GM12878 (cell line): ENCODE data around the gene KRT24. TPM values are rescaled to one million over a fixed set of nuclear protein-coding genes. Genes with fewer than 3 reads are reported as not detected.

Experiments used
- ATAC-seq: fragments of 200-7000 bp; cut with Tn5 transposase; 3 replicates; pipeline ENCODE4 v1.9.1; 2020; ENCODE audit warnings: mild to moderate bottlenecking, moderate library complexity
- BruUV-seq: library from RNA; stranded (reverse); fragments of 400-500 nt; replicated peaks from 2 replicates; lab custom pipeline; 2021; lab: Mats Ljungman, UMichigan
- CTCF ChIA-PET: fragments of 300-600 bp; sonication (Branson Sonifier 250); formaldehyde crosslinking; extraction: SDS; loops from one replicate; lab custom pipeline; 2021; ENCODE audit warnings: inconsistent platforms; lab: Yijun Ruan, JAX
- POLR2A ChIA-PET: fragments of 350-600 bp; formaldehyde crosslinking; extraction: SDS; loops from one replicate; lab custom pipeline; 2021; ENCODE audit warnings: inconsistent platforms; lab: Charles Lee
- RAD21 ChIA-PET: fragments of 300-600 bp; sonication (Branson Sonifier 250); formaldehyde crosslinking; loops from one replicate; lab custom pipeline; 2023; ENCODE audit warnings: antibody characterized with exemption; ENCODE audit not compliant: unreplicated experiment; lab: Charles Lee
- SMC1A ChIA-PET: fragments of 300-600 bp; sonication (Branson Sonifier 250); formaldehyde crosslinking; loops from one replicate; lab custom pipeline; 2023; ENCODE audit not compliant: unreplicated experiment, uncharacterized antibody; lab: Charles Lee
- DNase-seq: peaks from one replicate; pipeline ENCODE4 v3.0.0-alpha.2; 2011; ENCODE audit warnings: low read depth, low spot score
- FAIRE-seq: peaks from 3 replicates; lab custom pipeline; 2011; peaks lifted over from hg19 to GRCh38; lab: Jason Lieb, UNC
- H2AFZ ChIP-seq: 2 replicates; pipeline ENCODE4 v1.6.0; 2011; ENCODE audit warnings: low read depth, low read length, control low read depth; ENCODE audit not compliant: control insufficient read depth
- H3K27ac ChIP-seq: 2 replicates; pipeline ENCODE4 v1.5.1; 2011; ENCODE audit warnings: control low read depth; ENCODE audit not compliant: control insufficient read depth, insufficient read depth
- H3K27me3 ChIP-seq, 2 experiments: replicated peaks in 1 of 2; 2 replicates each; pipeline versions ENCODE4 v1.6.0 to v1.6.1; 2011; ENCODE audit warnings: low read length in 1 of 2; ENCODE audit not compliant: control insufficient read depth in 2 of 2, insufficient read depth in 2 of 2
- H3K36me3 ChIP-seq, 2 experiments: 2 replicates each; pipeline ENCODE4 v1.5.1; 2011; ENCODE audit warnings: low read length in 1 of 2; ENCODE audit not compliant: control insufficient read depth in 2 of 2, insufficient read depth in 2 of 2
- H3K4me1 ChIP-seq: 2 replicates; pipeline ENCODE4 v1.6.1; 2011; ENCODE audit warnings: mild to moderate bottlenecking, low read length, moderate library complexity, mixed read lengths; ENCODE audit not compliant: control insufficient read depth, insufficient read depth
- H3K4me2 ChIP-seq: 2 replicates; pipeline ENCODE4 v1.6.0; 2011; ENCODE audit warnings: control low read depth; ENCODE audit not compliant: control insufficient read depth, insufficient read depth
- H3K4me3 ChIP-seq: fragments of 200-600 bp; sonication (generic); 2 replicates; pipeline ENCODE4 v1.5.1; 2016
- H3K79me2 ChIP-seq: 2 replicates; pipeline ENCODE4 v1.6.0; 2011; ENCODE audit warnings: low read length; ENCODE audit not compliant: control insufficient read depth, insufficient read depth
- H3K9ac ChIP-seq: 2 replicates; pipeline ENCODE4 v1.8.0; 2011; ENCODE audit warnings: low read length, control low read depth, mixed read lengths; ENCODE audit not compliant: control insufficient read depth, insufficient read depth
- H3K9me3 ChIP-seq: replicated peaks from 3 replicates; pipeline ENCODE4 v1.5.1; 2011; ENCODE audit warnings: mild to moderate bottlenecking, low read length; ENCODE audit not compliant: control insufficient read depth, insufficient read depth
- H4K20me1 ChIP-seq: 2 replicates; pipeline ENCODE4 v1.6.0; 2011; ENCODE audit not compliant: control insufficient read depth, insufficient read depth
- CREB1 ChIP-seq: IDR thresholded peaks from 2 replicates; pipeline ENCODE4 v1.6.1; 2012; ENCODE audit warnings: low read depth, mild to moderate bottlenecking, inconsistent platforms
- ETV6 ChIP-seq, 2 experiments: fragments of 450-650 bp in 1 of 2; IDR thresholded peaks in 1 of 2; conservative IDR thresholded peaks in 1 of 2; 2 replicates each; pipeline ENCODE4 v1.6.1; 2014; ENCODE audit warnings: antibody characterized with exemption in 1 of 2, borderline replicate concordance in 1 of 2, low read depth in 1 of 2, mild to moderate bottlenecking in 1 of 2, moderate library complexity in 1 of 2
- EZH2 ChIP-seq: IDR thresholded peaks from 2 replicates; pipeline ENCODE4 v1.6.1; 2012; ENCODE audit warnings: low read depth, mild to moderate bottlenecking, control low read depth, inconsistent platforms, low read length, borderline replicate concordance; ENCODE audit not compliant: control insufficient read depth
- HDAC2 ChIP-seq: fragments of 200-600 bp; sonication (generic); IDR thresholded peaks from 2 replicates; pipeline ENCODE4 v1.6.1; 2017
- HDGF ChIP-seq: fragments of 450-650 bp; IDR thresholded peaks from 2 replicates; pipeline ENCODE4 v1.6.1; 2016; ENCODE audit warnings: antibody characterized with exemption
- JUND ChIP-seq: IDR thresholded peaks from 2 replicates; pipeline ENCODE4 v1.6.1; 2012; ENCODE audit warnings: low read depth, mild to moderate bottlenecking, low read length, improper control_type of control experiment, moderate library complexity
- KLF5 ChIP-seq: fragments of 450-650 bp; IDR thresholded peaks from 2 replicates; pipeline ENCODE4 v1.6.1; 2014; ENCODE audit warnings: mild to moderate bottlenecking; ENCODE audit not compliant: partially characterized antibody
- NR2F1 ChIP-seq: fragments of 450-650 bp; conservative IDR thresholded peaks from 2 replicates; pipeline ENCODE4 v1.6.1; 2017; ENCODE audit warnings: mild to moderate bottlenecking
- RAD21 ChIP-seq: IDR thresholded peaks from 2 replicates; pipeline ENCODE4 v1.6.1; 2011; ENCODE audit warnings: mild to moderate bottlenecking, low read depth, low read length, moderate library complexity; ENCODE audit not compliant: insufficient read depth
- RBBP5 ChIP-seq: fragments of 200-600 bp; sonication (generic); conservative IDR thresholded peaks from 2 replicates; pipeline ENCODE4 v1.6.1; 2016
- RELA ChIP-seq: fragments of 450-650 bp; IDR thresholded peaks from 2 replicates; pipeline ENCODE4 v1.8.0; 2014; ENCODE audit warnings: borderline replicate concordance; ENCODE audit not compliant: partially characterized antibody
- SMAD1 ChIP-seq: fragments of 450-650 bp; IDR thresholded peaks from 2 replicates; pipeline ENCODE4 v1.6.1; 2018; ENCODE audit warnings: mild to moderate bottlenecking, low read depth; ENCODE audit not compliant: partially characterized antibody
- SMAD5 ChIP-seq: IDR thresholded peaks from 2 replicates; pipeline ENCODE4 v1.6.1; 2016; ENCODE audit warnings: antibody characterized with exemption, low read depth
- SPI1 ChIP-seq: IDR thresholded peaks from 2 replicates; pipeline ENCODE4 v1.6.1; 2011; ENCODE audit warnings: low read depth, mild to moderate bottlenecking, low read length, moderate library complexity, borderline replicate concordance; ENCODE audit not compliant: insufficient read depth
- ZNF217 ChIP-seq: fragments of 450-650 bp; IDR thresholded peaks from 2 replicates; pipeline ENCODE4 v1.6.1; 2017; ENCODE audit warnings: antibody characterized with exemption, mild to moderate bottlenecking
- WGBS: methylation state at CpG from one replicate; pipeline ENCODE4 v1.1.6; 2016; ENCODE audit warnings: low lambda C conversion rate; ENCODE audit not compliant: insufficient replicate concordance, insufficient coverage; ENCODE audit errors: missing lambda C conversion rate; 5-methylcytosine and 5-hydroxymethylcytosine counted together
- in situ Hi-C: fragments of 300-500 bp; cut with MboI; formaldehyde crosslinking; loops from 9 replicates; pipeline ENCODE4 v1.14.3; 2018; ENCODE audit warnings: mixed read lengths
- intact Hi-C: fragments of 100-400 bp; cut with micrococcal nuclease; formaldehyde crosslinking; loops from one replicate; pipeline ENCODE4 v1.14.2; 2022; ENCODE audit not compliant: unreplicated experiment
- polyA plus RNA-seq, 11 experiments: library from polyadenylated mRNA; depleted of rRNA in 4 of 11; unstranded in 6 of 11; stranded (reverse) in 5 of 11; fragments of >200 nt; fragmentation: Nextera tagmentation in 4 of 11; fragmentation: Illumina TruSeq in 1 of 11; extraction: Ambion mirVana in 4 of 11; extraction: Trizol in 1 of 11; gene quantifications; 1 replicate in 1 of 11; 2 replicates in 10 of 11; pipeline versions ENCODE4 v1.2.1 to v1.2.3, GENCODE V29; 2011 to 2016; ENCODE audit warnings: inconsistent platforms in 2 of 11, missing spikeins in 2 of 11, low read depth in 1 of 11
- total RNA-seq, 4 experiments: library from RNA; depleted of rRNA in 3 of 4; stranded (reverse); fragments of >200 nt in 3 of 4; fragmentation: Illumina TruSeq in 1 of 4; extraction: Trizol in 1 of 4; gene quantifications; 2 replicates each; pipeline versions ENCODE4 v1.2.1 to v1.2.3, GENCODE V29; 2013 to 2021
- TF ChIP-seq, protein P1 (sequence below): IDR thresholded peaks from 2 replicates; pipeline ENCODE4 v1.6.1; 2012; ENCODE audit warnings: low read depth, low read length, improper control_type of control experiment
- TF ChIP-seq, protein P2 (sequence below): fragments of 450-650 bp; IDR thresholded peaks from 2 replicates; pipeline ENCODE4 v1.6.1; 2018; ENCODE audit warnings: mild to moderate bottlenecking, low read depth, moderate library complexity; ENCODE audit not compliant: partially characterized antibody

The KRT24 gene
- total and polyA plus RNA-seq, 10 of the 15 experiments (the other 5 are each of a cell fraction or from before 2014, with no cell fraction given): not detected

GRCh38 chr17:40675905-40676304 is 27.6 kb downstream of the KRT24 start:
- 52% methylated on average over 4 of the region's 4 CpGs for WGBS
- SMC1A ChIA-PET: no interaction called here
- Histone ChIP-seq H3K79me2 (no peaks in the 10 kb centered on the region), H2AFZ (no peak overlapping the region), H3K4me2 (no peak overlapping the region), H4K20me1 (no peaks in the 10 kb centered on the region), H3K4me3 (no peak overlapping the region), H3K9ac (no peak overlapping the region), H3K4me1 (no peaks in the 10 kb centered on the region), H3K27me3 (peaks cover 0 to 5% of the 10 kb centered on the region in 2 experiments; a peak in 2 of 4 replicates), H3K9me3 (no peaks in the 10 kb centered on the region), H3K36me3 (no peaks in the 10 kb centered on the region), H3K27ac (no peak overlapping the region)
- DNase-seq (no peak), FAIRE-seq (no peak), ATAC-seq (no peak)
- POLR2A ChIA-PET: no interaction called here
- in situ Hi-C loops: no loop called here
- TF ChIP-seq HDGF: no peak
- TF ChIP-seq SMAD5: no peak
- TF ChIP-seq EZH2: no peak
- TF ChIP-seq, protein P1, sequence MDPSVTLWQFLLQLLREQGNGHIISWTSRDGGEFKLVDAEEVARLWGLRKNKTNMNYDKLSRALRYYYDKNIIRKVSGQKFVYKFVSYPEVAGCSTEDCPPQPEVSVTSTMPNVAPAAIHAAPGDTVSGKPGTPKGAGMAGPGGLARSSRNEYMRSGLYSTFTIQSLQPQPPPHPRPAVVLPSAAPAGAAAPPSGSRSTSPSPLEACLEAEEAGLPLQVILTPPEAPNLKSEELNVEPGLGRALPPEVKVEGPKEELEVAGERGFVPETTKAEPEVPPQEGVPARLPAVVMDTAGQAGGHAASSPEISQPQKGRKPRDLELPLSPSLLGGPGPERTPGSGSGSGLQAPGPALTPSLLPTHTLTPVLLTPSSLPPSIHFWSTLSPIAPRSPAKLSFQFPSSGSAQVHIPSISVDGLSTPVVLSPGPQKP: no peak
- TF ChIP-seq JUND: no peak
- TF ChIP-seq RAD21: no peak
- no peak for TF ChIP-seq RBBP5
- TF ChIP-seq SPI1: no peak
- TF ChIP-seq, protein P2, sequence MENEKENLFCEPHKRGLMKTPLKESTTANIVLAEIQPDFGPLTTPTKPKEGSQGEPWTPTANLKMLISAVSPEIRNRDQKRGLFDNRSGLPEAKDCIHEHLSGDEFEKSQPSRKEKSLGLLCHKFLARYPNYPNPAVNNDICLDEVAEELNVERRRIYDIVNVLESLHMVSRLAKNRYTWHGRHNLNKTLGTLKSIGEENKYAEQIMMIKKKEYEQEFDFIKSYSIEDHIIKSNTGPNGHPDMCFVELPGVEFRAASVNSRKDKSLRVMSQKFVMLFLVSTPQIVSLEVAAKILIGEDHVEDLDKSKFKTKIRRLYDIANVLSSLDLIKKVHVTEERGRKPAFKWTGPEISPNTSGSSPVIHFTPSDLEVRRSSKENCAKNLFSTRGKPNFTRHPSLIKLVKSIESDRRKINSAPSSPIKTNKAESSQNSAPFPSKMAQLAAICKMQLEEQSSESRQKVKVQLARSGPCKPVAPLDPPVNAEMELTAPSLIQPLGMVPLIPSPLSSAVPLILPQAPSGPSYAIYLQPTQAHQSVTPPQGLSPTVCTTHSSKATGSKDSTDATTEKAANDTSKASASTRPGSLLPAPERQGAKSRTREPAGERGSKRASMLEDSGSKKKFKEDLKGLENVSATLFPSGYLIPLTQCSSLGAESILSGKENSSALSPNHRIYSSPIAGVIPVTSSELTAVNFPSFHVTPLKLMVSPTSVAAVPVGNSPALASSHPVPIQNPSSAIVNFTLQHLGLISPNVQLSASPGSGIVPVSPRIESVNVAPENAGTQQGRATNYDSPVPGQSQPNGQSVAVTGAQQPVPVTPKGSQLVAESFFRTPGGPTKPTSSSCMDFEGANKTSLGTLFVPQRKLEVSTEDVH: no peak
- no peak for TF ChIP-seq SMAD1
- TF ChIP-seq ETV6 (conservative IDR thresholded peaks at IDR 0.05 in 1 of 2, IDR thresholded peaks at IDR 0.05 in 1 of 2; ENCODE audit: borderline replicate concordance in 1 of 2, low read depth in 1 of 2): no peak
- TF ChIP-seq HDAC2: no peak
- TF ChIP-seq NR2F1: no peak
- no peak for TF ChIP-seq KLF5
- no peak for TF ChIP-seq ZNF217
- no peak for TF ChIP-seq RELA
- TF ChIP-seq CREB1: no peak
- CTCF ChIA-PET: interaction anchor here (1.7 to 2.6 kb wide), 2 partner anchors 51 to 60 kb away, joined by 4 to 6 read pairs; no protein-coding TSS in a partner anchor
- RAD21 ChIA-PET: no interaction called here
- intact Hi-C loops: loop anchor here (5.0 kb wide), 1 partner anchor 101 kb away; no protein-coding TSS in a partner anchor
- BruUV-seq: no TSS peak
